ENCODE data around the gene OR52I1.

The OR52I1 gene

GRCh38 chr11:4615856-4616444 is 22.1 kb downstream of the OR52I1 start:
- no peak for DNase-seq

- DNase-seq = no peak
These were observed 25.7 kb downstream of the OR52I1 start for GRCh38 chr11:4619514-4619913.

DNA sequence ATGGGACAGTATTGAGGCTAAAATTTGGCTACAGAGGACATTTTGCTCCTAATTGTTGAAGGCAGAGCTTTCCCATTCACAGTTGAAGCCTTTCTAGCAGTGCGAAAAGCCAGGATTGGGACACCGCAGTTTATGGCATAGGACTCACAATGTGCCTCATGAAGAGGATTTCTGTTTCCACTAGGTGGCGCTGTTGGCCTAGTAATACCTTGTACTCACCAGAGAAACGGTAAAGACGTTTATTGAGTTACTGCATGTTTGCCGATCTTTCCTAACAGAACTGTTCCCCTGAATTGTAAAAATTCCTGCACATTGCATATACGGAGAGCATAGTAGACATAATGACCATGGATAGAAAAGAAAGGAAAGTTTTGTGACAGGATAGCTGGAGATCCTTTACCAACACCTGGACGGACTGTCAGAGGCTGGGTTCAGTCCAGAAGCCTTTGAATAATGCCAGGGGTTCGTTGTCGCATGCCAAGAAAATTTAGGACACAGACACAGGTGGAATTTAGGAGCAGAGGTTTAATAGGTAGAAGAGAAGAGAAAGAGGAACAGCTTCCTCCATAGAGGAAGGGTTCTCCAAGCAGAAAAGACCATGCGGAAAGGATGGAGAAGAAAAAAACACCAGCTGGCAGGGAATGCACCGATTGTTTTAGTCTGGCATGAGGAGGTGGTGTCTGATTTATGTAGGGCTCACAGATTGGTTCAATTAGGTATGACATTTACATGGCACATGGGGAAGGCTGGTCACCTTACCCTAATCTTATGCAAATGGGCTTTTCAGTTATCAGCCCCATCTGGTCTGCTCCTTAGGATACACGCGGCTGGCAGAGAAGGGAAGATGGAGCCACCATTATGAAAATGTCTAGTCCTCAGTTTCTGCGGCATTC is 32.6 kb downstream of the OR52I1 start:
- DNase-seq = peak; percentile 86

DNA sequence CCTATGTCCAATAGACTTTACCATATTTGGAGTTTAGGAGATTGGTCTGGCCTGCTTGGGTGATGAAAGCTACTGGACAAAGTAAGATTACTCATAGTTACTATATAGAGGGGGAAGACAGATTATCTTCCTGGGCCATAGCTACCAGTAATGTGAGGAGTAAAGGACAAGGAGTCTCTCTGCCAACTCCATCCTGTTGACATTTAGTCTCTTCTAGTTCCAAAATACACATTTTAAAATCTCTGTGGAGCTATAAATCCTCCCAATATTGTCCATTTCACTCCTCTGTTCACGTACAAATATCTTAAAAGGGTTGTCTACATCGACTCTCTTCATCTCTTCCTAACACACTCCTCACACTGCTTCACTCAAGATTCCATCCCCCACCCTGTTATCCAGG is 42.3 kb downstream of the OR52I1 start:
- DNase-seq = no peak

DNA sequence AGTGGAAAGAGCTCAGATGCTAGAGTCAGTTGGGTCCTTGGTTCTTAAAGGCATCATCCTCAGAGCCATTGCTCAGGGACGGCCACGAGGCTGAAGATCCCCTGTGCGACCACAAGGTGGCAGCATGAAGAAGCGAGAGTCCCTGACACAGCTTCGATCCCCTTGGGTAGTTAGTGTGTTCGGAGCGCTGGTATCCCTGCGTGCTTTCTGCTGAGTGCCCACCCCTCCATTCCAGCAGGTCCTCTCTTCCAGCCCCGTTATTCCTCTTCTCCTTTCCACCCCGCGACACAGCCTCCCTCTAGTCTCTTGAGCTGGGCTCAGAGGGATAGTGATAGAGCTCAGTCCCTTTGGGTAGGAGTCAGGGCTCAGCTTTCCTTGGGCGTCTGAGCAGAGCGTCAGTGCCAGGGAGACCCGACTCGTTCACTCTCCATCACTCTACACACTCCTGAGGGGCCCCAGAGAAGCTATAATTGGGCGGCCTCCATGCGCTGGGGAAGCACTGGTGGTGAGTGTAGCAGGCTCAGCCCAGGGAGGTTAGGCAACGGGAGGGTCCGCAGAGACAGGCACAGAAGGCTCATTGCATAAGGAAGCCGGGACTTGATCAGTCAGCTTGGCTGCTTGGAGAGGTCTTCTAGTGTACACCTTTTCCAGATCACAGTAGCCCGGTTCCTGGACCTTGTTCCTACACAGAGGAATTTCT is 43.3 kb downstream of the OR52I1 start, which contains the start of gene OR51D1:
Gene OR51D1 (plus strand): TSS at position 516 of the 700 bp plus-strand sequence. CDS start 2,314 bp downstream, outside the sequence.
- DNase-seq = peak; percentile 36

GRCh38 chr11:4637662-4638047 is 43.8 kb downstream of the OR52I1 start:
- no peak for DNase-seq

- no peak for DNase-seq
These were observed 46.1 kb downstream of the OR52I1 start for GRCh38 chr11:4639931-4640330.

- DNase-seq = no peak
These were observed 47.7 kb downstream of the OR52I1 start for GRCh38 chr11:4641501-4641900.

GRCh38 chr11:4642043-4642442 is 48.2 kb downstream of the OR52I1 start:
- DNase-seq = no peak

GRCh38 chr11:4643076-4643475 is 49.2 kb downstream of the OR52I1 start:
- no peak for DNase-seq

- no peak for DNase-seq
These were observed 49.8 kb downstream of the OR52I1 start, which contains the start of gene OR51E1 for GRCh38 chr11:4643682-4644081. Gene OR51E1 (plus strand): TSS chr11:4643982. CDS start chr11:4652527, 8,545 bp downstream.

DNA sequence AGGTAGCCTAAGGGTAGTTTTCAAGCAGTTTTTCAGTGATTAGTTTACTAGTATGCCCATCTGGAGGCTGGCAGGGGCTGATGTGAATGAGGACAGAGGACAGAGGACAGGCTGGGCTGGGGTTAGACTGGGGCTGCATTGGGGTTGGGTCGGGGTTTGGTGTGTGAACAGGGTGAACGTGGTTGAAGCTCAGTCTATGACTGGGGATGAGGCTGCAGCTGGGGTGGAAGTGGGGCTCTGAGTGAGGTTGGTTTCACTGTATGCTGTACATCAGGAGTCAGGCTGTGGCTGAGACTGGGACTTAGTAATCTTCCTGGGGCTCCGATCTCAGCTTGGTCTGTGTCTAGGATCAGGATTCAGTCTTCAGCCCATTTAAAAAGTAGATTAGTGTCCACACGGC is 50.4 kb downstream of the OR52I1 start:
- DNase-seq = no peak
